Panc1 (cell line): ENCODE results near the gene TRIM25. TPM values are rescaled to one million over a fixed set of nuclear protein-coding genes. Genes with fewer than 3 reads are reported as not detected.
A peak's percentile ranks its signal among the peaks of the same experiment; 100 is the strongest.

Source experiments
- ATAC-seq: fragments of 200-7000 bp; cut with Tn5 transposase; 2 replicates; pipeline ENCODE4 v1.9.1; 2020; ENCODE audit warnings: mild to moderate bottlenecking, moderate library complexity
- BruUV-seq: library from RNA; stranded (reverse); fragments of 400-500 nt; replicated peaks from 2 replicates; lab custom pipeline; 2021; lab: Mats Ljungman, UMichigan
- CTCF ChIA-PET: fragments of 300-600 bp; sonication (Branson Sonifier 250); formaldehyde crosslinking; loops from one replicate; lab custom pipeline; 2022; ENCODE audit warnings: antibody characterized with exemption; lab: Charles Lee
- POLR2A ChIA-PET: fragments of 300-600 bp; sonication (Branson Sonifier 250); formaldehyde crosslinking; loops from one replicate; lab custom pipeline; 2022; ENCODE audit warnings: antibody characterized with exemption; lab: Charles Lee
- DNase-seq: peaks from one replicate; pipeline ENCODE4 v3.0.0-alpha.2; 2010; ENCODE audit warnings: low read depth, low spot score
- H3K27ac ChIP-seq: 2 replicates; pipeline ENCODE4 v1.5.1; 2011; ENCODE audit warnings: mild to moderate bottlenecking, low read length, inconsistent platforms
- H3K27me3 ChIP-seq: fragments of 200-500 bp; sonication (Bioruptor generic); 2 replicates; pipeline ENCODE4 v1.6.0; 2014; ENCODE audit warnings: low read length, inconsistent platforms; ENCODE audit not compliant: control insufficient read depth, insufficient read depth
- H3K36me3 ChIP-seq: fragments of 200-500 bp; sonication (Bioruptor generic); 2 replicates; pipeline ENCODE4 v1.5.1; 2014; ENCODE audit warnings: inconsistent platforms, mild to moderate bottlenecking, low read length, moderate library complexity; ENCODE audit not compliant: control insufficient read depth, insufficient read depth
- H3K4me1 ChIP-seq: 2 replicates; pipeline ENCODE4 v1.5.1; 2011; ENCODE audit warnings: inconsistent platforms, mild to moderate bottlenecking, low read length, moderate library complexity; ENCODE audit not compliant: control insufficient read depth, insufficient read depth
- H3K4me3 ChIP-seq, 2 experiments: 2 replicates each; pipeline ENCODE4 v1.5.1; 2011 to 2012; ENCODE audit warnings: low read depth in 2 of 2, low read length in 2 of 2, mild to moderate bottlenecking in 2 of 2, inconsistent platforms in 1 of 2, moderate library complexity in 1 of 2
- H3K9me3 ChIP-seq: fragments of 200-500 bp; sonication (Bioruptor generic); 2 replicates; pipeline ENCODE4 v1.5.1; 2014; ENCODE audit warnings: low read depth, mild to moderate bottlenecking, inconsistent platforms, low read length, moderate library complexity; ENCODE audit not compliant: control insufficient read depth, insufficient read depth
- CTCF ChIP-seq: fragments of 450-650 bp; IDR thresholded peaks from 2 replicates; pipeline ENCODE4 v1.5.1; 2017; ENCODE audit warnings: mild to moderate bottlenecking
- POLR2AphosphoS5 ChIP-seq: IDR thresholded peaks from 2 replicates; pipeline ENCODE4 v1.6.1; 2012; ENCODE audit warnings: mild to moderate bottlenecking, low read depth, low read length, moderate library complexity
- REST ChIP-seq, 2 experiments: IDR thresholded peaks; 2 replicates each; pipeline ENCODE4 v1.6.1; 2011 to 2012; ENCODE audit warnings: low read depth in 2 of 2, control low read depth in 1 of 2, low read length in 1 of 2, mild to moderate bottlenecking in 1 of 2, moderate library complexity in 1 of 2; ENCODE audit not compliant: insufficient read depth in 1 of 2
- SIN3A ChIP-seq: IDR thresholded peaks from 2 replicates; pipeline ENCODE4 v1.6.1; 2012; ENCODE audit warnings: low read depth, mild to moderate bottlenecking, low read length, moderate library complexity, borderline replicate concordance; ENCODE audit not compliant: insufficient read depth
- TCF7L2 ChIP-seq: IDR thresholded peaks from 2 replicates; pipeline ENCODE4 v1.6.1; 2011; ENCODE audit warnings: mild to moderate bottlenecking, low read depth, low read length, inconsistent platforms
- in situ Hi-C: cut with HindIII; loops from 2 replicates; pipeline ENCODE4 v1.10.0; 2016; ENCODE audit warnings: low sequenced_read_pairs, low pct_unique_long_range_greater_than_20kb
- intact Hi-C: fragments of 100-400 bp; cut with micrococcal nuclease; formaldehyde crosslinking; loops from one replicate; pipeline ENCODE4 v1.10.0; 2022; ENCODE audit not compliant: unreplicated experiment
- total RNA-seq: library from RNA; stranded (reverse); gene quantifications from one replicate; pipeline ENCODE4 v1.2.1, GENCODE V29; 2021; ENCODE audit not compliant: unreplicated experiment

The TRIM25 gene
- total RNA-seq, 1 experiment from 2014 or later: 73.2 TPM

GRCh38 chr17:56960596-56961538 lies 47.0 kb upstream of the TRIM25 start, which contains the start of gene COIL:
TSS of gene COIL (minus strand) at chr17:56961050. CDS start at chr17:56961019, 31 bp downstream.
- DNase-seq (peak; percentile 76), ATAC-seq (peak; percentile 98)
- intact Hi-C loops (no loop called here), in situ Hi-C loops (no loop called here)
- CTCF ChIA-PET: interaction anchor here (0.6 kb wide), 1 partner anchor 18 kb away, joined by 4 read pairs; no protein-coding TSS in a partner anchor
- Histone ChIP-seq H3K4me3 (peak within 1 kb of the TSS; percentile 68 to 72), H3K9me3 (no peaks in the 10 kb centered on the region), H3K36me3 (no peaks in the 10 kb centered on the region), H3K27ac (peak within 1 kb of the TSS; percentile 86), H3K4me1 (peaks cover 9% of the 10 kb centered on the region), H3K27me3 (no peaks in the 10 kb centered on the region)
- TF ChIP-seq REST (IDR thresholded peaks at IDR 0.05; ENCODE audit: insufficient read depth in 1 of 2, low read depth in 2 of 2, low read length in 1 of 2): peak in 1 of 2 experiments; percentile 30; a peak in 2 of 4 replicates
- TF ChIP-seq POLR2AphosphoS5: peak; percentile 84
- peak; percentile 99 for TF ChIP-seq CTCF
- TF ChIP-seq SIN3A: 0 out of 2 replicates have a peak, but pooled peaks have one; percentile 71
- peak; percentile 82; the same call in 1 of the 2 replicates for TF ChIP-seq TCF7L2
- POLR2A ChIA-PET: no interaction called here
- BruUV-seq: no TSS peak

GRCh38 chr17:56956992-56957391 lies 43.1 kb upstream of the TRIM25 start:
- no peaks in the 10 kb centered on the region for H3K9me3 ChIP-seq
- DNase-seq: no peak
- no peaks in the 10 kb centered on the region for H3K36me3 ChIP-seq

More at GRCh38 chr17:56956992-56957391, 43.1 kb upstream of the TRIM25 start:
- ChIA-PET CTCF (no interaction called here), POLR2A (no interaction called here)
- intact Hi-C loops (no loop called here), in situ Hi-C loops (no loop called here)
- no TSS peak for BruUV-seq
- Histone ChIP-seq H3K4me3 (no peak overlapping the region), H3K27ac (no peak overlapping the region), H3K27me3 (no peaks in the 10 kb centered on the region), H3K4me1 (peaks cover 9% of the 10 kb centered on the region)
- TF ChIP-seq TCF7L2: no peak
- no peak for TF ChIP-seq REST (IDR thresholded peaks at IDR 0.05; ENCODE audit: insufficient read depth in 1 of 2, low read depth in 2 of 2, low read length in 1 of 2)
- no peak for TF ChIP-seq POLR2AphosphoS5
- no peak for TF ChIP-seq SIN3A
- no peak for TF ChIP-seq CTCF
- ATAC-seq: no peak
